HG02571 (cell line): ENCODE results near the gene MCCD1.

Source experiments
- ATAC-seq: cut with Tn5 transposase; IDR thresholded peaks from one replicate; pipeline ENCODE4 v1.9.1; 2021; ENCODE audit warnings: mild to moderate bottlenecking, moderate library complexity; ENCODE audit not compliant: unreplicated experiment

Gene MCCD1

GRCh38 chr6:31568537-31568961 lies 39.8 kb downstream of the MCCD1 start:
- ATAC-seq, result peak; percentile 57

DNA sequence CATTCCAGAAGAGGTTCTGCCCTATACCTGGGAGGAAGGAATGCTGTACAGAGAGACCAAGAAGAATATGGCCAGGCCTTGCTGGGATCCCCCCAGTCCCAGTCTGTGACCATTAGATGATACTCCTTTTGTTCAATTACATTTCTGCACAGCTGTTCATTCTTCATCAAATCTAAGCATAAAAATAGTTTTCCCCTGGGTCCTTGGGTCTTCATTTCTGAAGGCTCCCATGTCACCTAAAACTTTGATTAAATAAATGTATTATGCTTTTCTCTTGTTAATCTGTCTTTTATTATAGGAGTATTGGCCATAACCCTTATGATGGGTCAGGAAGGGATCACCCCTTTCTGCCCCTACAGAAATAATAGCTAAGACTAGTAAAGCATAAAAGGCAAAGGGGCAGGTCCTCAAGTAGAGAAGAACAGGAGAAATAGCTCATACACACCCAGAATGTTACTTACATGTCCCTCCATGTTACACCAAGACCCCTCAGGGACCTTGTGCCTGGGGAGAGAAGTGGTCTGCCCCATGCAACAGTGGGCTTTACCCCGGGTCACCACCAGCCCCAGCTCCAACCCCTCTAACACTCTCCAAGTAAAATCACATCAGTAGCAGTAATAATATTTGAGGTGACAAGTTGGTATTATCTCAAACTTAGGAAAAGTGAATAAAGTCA lies 41.2 kb downstream of the MCCD1 start:
- ATAC-seq, result no peak

- no peak for ATAC-seq
Observed at GRCh38 chr6:31572041-31572911, 43.5 kb downstream of the MCCD1 start, which contains the start of gene LTA. TSS of gene LTA (plus strand) at chr6:31572289. CDS start at chr6:31572743, 454 bp downstream.

- ATAC-seq, result no peak
Observed at GRCh38 chr6:31573239-31574105, 44.7 kb downstream of the MCCD1 start.

GRCh38 chr6:31574106-31575061 lies 45.6 kb downstream of the MCCD1 start:
- no peak for ATAC-seq

- ATAC-seq, result no peak
Observed at GRCh38 chr6:31575335-31575901, 46.7 kb downstream of the MCCD1 start, which contains the start of gene TNF. TSS of gene TNF (plus strand) at chr6:31575565. CDS start at chr6:31575742, 177 bp downstream.

GRCh38 chr6:31575952-31576685 lies 47.4 kb downstream of the MCCD1 start:
- ATAC-seq, result no peak

DNA sequence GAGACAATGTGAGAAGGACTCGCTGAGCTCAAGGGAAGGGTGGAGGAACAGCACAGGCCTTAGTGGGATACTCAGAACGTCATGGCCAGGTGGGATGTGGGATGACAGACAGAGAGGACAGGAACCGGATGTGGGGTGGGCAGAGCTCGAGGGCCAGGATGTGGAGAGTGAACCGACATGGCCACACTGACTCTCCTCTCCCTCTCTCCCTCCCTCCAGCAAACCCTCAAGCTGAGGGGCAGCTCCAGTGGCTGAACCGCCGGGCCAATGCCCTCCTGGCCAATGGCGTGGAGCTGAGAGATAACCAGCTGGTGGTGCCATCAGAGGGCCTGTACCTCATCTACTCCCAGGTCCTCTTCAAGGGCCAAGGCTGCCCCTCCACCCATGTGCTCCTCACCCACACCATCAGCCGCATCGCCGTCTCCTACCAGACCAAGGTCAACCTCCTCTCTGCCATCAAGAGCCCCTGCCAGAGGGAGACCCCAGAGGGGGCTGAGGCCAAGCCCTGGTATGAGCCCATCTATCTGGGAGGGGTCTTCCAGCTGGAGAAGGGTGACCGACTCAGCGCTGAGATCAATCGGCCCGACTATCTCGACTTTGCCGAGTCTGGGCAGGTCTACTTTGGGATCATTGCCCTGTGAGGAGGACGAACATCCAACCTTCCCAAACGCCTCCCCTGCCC lies 48.3 kb downstream of the MCCD1 start:
- no peak for ATAC-seq

DNA sequence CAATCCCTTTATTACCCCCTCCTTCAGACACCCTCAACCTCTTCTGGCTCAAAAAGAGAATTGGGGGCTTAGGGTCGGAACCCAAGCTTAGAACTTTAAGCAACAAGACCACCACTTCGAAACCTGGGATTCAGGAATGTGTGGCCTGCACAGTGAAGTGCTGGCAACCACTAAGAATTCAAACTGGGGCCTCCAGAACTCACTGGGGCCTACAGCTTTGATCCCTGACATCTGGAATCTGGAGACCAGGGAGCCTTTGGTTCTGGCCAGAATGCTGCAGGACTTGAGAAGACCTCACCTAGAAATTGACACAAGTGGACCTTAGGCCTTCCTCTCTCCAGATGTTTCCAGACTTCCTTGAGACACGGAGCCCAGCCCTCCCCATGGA lies 48.8 kb downstream of the MCCD1 start:
- no peak for ATAC-seq

GRCh38 chr6:31578184-31579118 lies 49.7 kb downstream of the MCCD1 start:
- ATAC-seq, result no peak

DNA sequence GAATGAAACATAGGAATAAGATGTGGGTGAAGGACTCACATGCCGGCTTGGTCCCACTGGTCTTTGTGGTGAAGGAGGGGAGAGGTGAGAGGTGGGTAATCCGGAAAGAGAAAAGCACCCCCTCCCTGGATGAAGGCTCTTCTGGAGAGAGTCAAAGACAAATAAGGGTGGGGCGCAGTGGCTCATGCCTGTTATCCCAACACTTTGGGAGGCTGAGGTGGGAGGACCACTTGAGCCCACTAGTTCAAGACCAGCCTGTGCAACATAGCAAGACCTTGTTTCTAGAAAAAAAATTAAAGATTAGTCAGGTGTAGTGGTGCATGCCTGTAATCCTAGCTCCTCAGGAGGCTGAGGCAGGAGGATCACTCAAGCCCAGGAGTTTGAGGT lies 50.4 kb downstream of the MCCD1 start:
- ATAC-seq, result no peak
